ENCODE data around the gene DYRK1A.

The DYRK1A gene

GRCh38 chr21:37435711-37436110, 69.1 kb downstream of the DYRK1A start:
- no peak for DNase-seq (ENCODE audit: extremely low read depth, insufficient read length)
- TF ChIP-seq, protein P1, sequence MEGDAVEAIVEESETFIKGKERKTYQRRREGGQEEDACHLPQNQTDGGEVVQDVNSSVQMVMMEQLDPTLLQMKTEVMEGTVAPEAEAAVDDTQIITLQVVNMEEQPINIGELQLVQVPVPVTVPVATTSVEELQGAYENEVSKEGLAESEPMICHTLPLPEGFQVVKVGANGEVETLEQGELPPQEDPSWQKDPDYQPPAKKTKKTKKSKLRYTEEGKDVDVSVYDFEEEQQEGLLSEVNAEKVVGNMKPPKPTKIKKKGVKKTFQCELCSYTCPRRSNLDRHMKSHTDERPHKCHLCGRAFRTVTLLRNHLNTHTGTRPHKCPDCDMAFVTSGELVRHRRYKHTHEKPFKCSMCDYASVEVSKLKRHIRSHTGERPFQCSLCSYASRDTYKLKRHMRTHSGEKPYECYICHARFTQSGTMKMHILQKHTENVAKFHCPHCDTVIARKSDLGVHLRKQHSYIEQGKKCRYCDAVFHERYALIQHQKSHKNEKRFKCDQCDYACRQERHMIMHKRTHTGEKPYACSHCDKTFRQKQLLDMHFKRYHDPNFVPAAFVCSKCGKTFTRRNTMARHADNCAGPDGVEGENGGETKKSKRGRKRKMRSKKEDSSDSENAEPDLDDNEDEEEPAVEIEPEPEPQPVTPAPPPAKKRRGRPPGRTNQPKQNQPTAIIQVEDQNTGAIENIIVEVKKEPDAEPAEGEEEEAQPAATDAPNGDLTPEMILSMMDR (IDR thresholded peaks at IDR 0.05; ENCODE audit: insufficient read depth, low read length, poor library complexity, severe bottlenecking): no peak

DNA sequence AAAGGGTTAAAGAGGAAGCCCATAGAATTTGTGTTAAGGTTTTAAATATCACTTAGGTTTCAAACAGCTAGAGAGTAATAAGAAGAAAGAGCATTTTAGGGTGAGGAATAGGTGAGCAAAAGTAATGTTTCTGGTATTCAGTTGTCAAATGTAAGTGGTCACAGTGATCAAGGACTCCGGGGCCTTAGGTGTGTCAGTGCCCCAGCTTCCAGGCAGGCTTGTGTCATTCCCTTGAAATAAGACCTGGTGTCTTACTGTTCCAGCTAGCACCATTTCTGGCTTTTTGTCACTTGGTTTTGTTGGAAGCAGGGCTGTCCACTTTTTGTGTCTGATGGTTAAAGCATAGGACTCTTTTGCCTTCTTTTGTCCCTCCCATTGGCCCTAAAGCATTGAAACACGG, 69.6 kb downstream of the DYRK1A start:
- H3K27me3 ChIP-seq (replicated peaks; ENCODE audit: control insufficient read depth, insufficient read depth, low read length): no peaks in the 10 kb centered on the region
- no peak overlapping the region for H3K4me3 ChIP-seq (replicated peaks; ENCODE audit: low read depth, low read length)
- TF ChIP-seq, protein P1 (IDR thresholded peaks at IDR 0.05; ENCODE audit: insufficient read depth, low read length, poor library complexity, severe bottlenecking): no peak
- DNase-seq (ENCODE audit: extremely low read depth, insufficient read length): no peak
- H3K36me3 ChIP-seq (ENCODE audit: control insufficient read depth, insufficient read depth, low read length): peaks cover 3% of the 10 kb centered on the region

More at GRCh38 chr21:37435711-37436110, 69.1 kb downstream of the DYRK1A start:
- Histone ChIP-seq H3K4me3 (replicated peaks; ENCODE audit: low read depth, low read length) (no peak overlapping the region), H3K27me3 (replicated peaks; ENCODE audit: control insufficient read depth, insufficient read depth, low read length) (no peaks in the 10 kb centered on the region), H3K36me3 (ENCODE audit: control insufficient read depth, insufficient read depth, low read length) (peaks cover 3% of the 10 kb centered on the region)

DNA sequence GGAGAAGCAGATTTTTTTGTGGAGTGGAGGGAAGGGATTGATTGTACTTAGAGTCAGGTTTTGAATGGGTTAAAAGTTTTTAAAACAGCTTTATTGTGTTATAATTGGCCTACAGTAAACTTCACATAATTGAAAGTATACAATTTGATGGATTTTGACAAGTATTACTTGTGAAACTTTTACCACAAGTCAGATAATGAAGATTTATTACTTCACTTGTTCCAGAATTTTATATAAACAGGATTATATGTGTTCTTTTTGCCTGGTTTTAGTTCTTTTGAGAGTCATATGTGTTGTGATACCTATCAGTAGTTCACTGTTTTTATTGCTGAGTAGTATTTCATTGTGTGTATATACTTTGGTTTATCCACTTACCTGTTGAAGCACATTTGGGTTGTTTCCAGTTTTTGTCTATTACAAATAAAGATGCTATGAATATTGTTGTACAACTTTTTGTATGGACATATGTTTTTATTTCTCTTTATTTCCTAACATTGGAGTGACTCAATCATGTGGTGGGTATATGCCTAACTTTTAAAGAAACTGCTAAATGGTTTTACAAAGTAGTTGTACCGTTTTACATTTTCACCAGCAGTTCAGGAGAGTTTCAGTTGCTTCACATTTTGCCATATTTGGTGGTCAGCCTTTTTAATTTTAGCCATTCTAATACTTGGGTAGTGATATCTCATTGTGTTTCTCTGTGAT, 71.0 kb downstream of the DYRK1A start:
- DNase-seq (ENCODE audit: extremely low read depth, insufficient read length): no peak
- Histone ChIP-seq H3K4me3 (replicated peaks; ENCODE audit: low read depth, low read length) (no peak overlapping the region), H3K36me3 (ENCODE audit: control insufficient read depth, insufficient read depth, low read length) (peaks cover 3% of the 10 kb centered on the region), H3K27me3 (replicated peaks; ENCODE audit: control insufficient read depth, insufficient read depth, low read length) (no peaks in the 10 kb centered on the region)
- TF ChIP-seq, protein P1 (IDR thresholded peaks at IDR 0.05; ENCODE audit: insufficient read depth, low read length, poor library complexity, severe bottlenecking): no peak

- no peaks in the 10 kb centered on the region; the same call in 1 of the 2 replicates for H3K36me3 ChIP-seq (ENCODE audit: control insufficient read depth, insufficient read depth, low read length)
- no peak overlapping the region for H3K4me3 ChIP-seq (replicated peaks; ENCODE audit: low read depth, low read length)
- no peaks in the 10 kb centered on the region for H3K27me3 ChIP-seq (replicated peaks; ENCODE audit: control insufficient read depth, insufficient read depth, low read length)
- TF ChIP-seq, protein P1 (IDR thresholded peaks at IDR 0.05; ENCODE audit: insufficient read depth, low read length, poor library complexity, severe bottlenecking): no peak
- DNase-seq (ENCODE audit: extremely low read depth, insufficient read length): no peak
These were observed 77.1 kb downstream of the DYRK1A start for GRCh38 chr21:37443683-37444082.

DNA sequence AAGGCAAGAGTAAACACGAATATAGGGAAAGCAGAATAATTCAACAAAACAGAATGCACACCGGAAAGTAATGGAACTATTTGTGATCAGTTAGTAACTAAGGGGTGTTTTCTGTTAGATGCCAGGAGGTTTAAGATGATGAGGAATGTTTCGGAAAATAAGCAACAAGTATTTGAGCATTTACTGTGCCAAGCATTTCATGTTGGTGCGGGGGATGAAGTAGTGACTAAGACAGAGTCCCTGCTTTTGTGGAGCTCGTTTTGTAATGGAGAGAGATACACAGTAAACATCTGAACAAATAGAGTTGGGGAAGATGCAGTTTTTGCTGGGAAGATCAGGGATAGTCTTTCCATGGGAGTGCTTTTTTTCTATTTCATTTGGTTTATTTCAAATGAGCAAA, 78.7 kb downstream of the DYRK1A start:
- DNase-seq (ENCODE audit: extremely low read depth, insufficient read length): no peak
- TF ChIP-seq, protein P1 (IDR thresholded peaks at IDR 0.05; ENCODE audit: insufficient read depth, low read length, poor library complexity, severe bottlenecking): no peak
- Histone ChIP-seq H3K27me3 (replicated peaks; ENCODE audit: control insufficient read depth, insufficient read depth, low read length) (no peaks in the 10 kb centered on the region), H3K36me3 (ENCODE audit: control insufficient read depth, insufficient read depth, low read length) (peaks cover 4% of the 10 kb centered on the region), H3K4me3 (replicated peaks; ENCODE audit: low read depth, low read length) (no peak overlapping the region)

All from GM06990 (cell line).